ENCODE data around the gene GARNL3.

The GARNL3 gene

GRCh38 chr9:127279717-127280285, 15.2 kb downstream of the GARNL3 start:
- no peak for DNase-seq (ENCODE audit: low spot score)

GRCh38 chr9:127280880-127281660, 16.5 kb downstream of the GARNL3 start:
- DNase-seq (ENCODE audit: low spot score) = no peak

- DNase-seq (ENCODE audit: low spot score) = no peak
These were observed 17.3 kb downstream of the GARNL3 start for GRCh38 chr9:127281891-127282290.

GRCh38 chr9:127282611-127283010, 18.0 kb downstream of the GARNL3 start:
- no peak for DNase-seq (ENCODE audit: low spot score)

DNA sequence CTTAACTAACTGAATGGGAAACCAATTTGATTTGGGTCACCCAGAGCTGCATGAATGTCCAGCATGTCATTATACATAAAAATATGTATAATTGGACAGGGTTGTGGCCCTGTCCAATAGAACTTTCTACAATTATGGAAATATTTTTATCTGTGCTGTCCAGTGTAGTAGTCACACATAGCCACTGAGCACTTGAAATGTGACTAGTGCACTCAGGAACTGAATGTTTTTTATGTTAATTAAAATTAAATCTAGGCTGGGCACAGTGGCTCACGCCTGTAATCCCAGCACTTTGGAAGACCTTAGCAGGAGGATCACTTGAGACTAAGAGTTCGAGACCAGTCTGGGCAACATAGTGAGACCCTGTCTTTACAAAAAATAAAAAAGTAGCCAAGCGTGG, 18.6 kb downstream of the GARNL3 start:
- no peak for DNase-seq (ENCODE audit: low spot score)

- peak; percentile 27 for DNase-seq (ENCODE audit: low spot score)
These were observed 19.4 kb downstream of the GARNL3 start for GRCh38 chr9:127283917-127284497.

GRCh38 chr9:127285965-127286364, 21.4 kb downstream of the GARNL3 start:
- DNase-seq (ENCODE audit: low spot score) = no peak

DNA sequence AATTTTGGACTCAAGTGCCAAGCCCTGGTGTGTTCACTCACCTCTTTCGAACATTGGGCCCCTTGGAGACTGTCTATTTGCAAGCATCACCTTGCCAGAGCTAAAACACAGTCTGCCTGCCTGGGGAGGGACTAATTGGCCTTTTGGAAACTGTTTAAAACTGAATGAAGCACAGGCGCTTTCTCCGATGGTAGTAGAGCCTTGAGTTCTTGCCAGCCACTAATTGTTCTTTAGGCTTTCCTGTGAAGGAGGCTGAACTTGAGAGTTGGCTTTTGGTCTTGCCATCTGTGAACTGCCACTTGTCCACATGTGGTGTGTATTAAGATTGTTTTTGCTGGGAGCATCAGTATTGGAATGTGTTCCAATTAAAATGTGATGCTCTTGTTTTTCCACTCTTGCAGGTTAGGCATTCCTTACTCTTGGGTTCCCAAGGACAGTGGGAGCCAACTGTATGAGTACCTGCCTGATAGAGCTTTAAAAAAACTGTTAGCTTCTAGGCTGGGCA, 26.0 kb downstream of the GARNL3 start:
- DNase-seq (ENCODE audit: low spot score) = no peak

DNA sequence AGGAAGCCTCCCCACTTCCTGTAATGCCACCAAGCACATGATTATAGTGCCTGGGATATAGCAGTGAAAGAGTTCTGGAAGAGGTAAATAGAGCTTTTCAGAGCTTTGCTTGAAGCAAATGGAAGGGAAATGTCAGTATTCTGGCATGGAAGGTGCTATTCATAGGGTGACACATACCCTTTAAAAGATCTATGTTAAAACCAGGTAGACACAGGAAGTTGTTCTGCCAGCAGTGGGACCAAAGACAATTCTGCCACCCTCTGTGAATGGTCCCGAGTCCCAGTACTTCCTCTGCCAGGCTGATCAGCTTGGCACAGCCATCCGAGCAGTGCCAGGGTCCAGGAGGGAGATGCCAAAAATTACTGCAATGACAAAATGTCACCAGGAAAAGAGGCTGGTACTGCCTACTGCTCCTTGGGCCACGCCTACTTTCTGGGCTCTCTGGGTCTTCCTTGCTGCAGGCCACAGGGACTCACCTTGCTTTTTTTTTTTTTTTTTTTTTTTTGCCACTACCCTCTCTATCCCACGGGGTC, 26.7 kb downstream of the GARNL3 start:
- no peak for DNase-seq (ENCODE audit: low spot score)

GRCh38 chr9:127292415-127292814, 27.8 kb downstream of the GARNL3 start:
- DNase-seq (ENCODE audit: low spot score) = no peak

- no peak for DNase-seq (ENCODE audit: low spot score)
These were observed 28.8 kb downstream of the GARNL3 start for GRCh38 chr9:127293328-127293727.

DNA sequence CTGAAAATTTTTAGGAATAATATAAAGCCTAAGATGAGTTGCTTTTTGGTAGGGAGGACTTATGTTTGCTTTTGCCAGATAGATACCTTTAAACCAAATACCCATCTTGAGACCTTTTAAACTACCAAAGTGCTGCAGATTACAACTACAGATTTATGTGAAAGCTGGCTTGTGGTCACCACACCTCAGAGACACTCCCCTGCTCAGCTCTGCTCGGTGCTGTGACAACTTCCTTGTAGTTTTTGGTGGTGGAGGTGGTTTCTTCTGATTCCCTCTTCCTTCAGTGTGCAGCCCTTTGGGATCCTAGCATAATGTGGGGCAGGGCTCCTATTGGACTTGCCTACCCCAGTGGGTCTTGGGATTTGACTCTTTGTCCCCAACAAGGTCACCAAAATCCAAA, 29.2 kb downstream of the GARNL3 start:
- DNase-seq (ENCODE audit: low spot score) = no peak

DNA sequence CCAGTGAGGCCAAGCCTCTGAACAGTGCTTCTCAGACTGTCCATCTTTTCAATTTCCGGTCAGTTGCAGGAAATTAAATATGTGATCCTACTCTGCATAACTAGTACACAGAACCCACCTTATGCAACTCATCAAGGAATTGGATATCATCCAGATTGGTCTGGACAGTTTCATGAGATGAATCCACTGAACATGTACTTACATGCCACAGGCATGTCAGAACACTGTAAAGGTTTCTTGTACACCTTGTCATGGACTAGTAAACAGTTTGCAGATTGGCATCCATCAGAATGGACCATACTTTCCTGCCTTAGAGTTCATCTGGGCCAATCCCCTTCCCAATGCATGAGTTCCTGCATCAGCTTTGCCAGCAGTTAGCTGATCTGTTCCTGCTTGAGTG, 30.4 kb downstream of the GARNL3 start:
- DNase-seq (ENCODE audit: low spot score) = no peak

GRCh38 chr9:127300886-127301447, 36.4 kb downstream of the GARNL3 start:
- DNase-seq (ENCODE audit: low spot score) = no peak

DNA sequence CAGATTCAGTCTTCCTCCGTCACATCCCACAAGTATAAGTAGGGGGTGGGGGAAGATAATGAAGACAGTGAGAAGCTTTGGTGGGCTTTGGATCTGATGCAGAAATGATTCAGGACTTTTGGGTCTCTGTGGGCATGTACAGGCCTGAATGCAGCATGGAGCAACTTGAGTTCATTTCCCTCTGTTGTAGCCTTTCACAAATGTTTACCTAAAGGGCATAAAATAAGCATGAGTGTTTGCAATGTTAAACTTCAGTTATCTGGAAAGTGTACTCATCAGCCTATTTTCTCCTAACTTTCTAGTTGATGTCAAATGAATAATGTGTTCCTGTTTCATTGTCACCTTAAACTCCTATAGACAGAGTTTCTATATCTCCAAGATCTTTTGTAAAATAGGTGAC, 39.3 kb downstream of the GARNL3 start:
- DNase-seq (ENCODE audit: low spot score) = no peak

GRCh38 chr9:127305206-127305837, 40.7 kb downstream of the GARNL3 start:
- no peak for DNase-seq (ENCODE audit: low spot score)

DNA sequence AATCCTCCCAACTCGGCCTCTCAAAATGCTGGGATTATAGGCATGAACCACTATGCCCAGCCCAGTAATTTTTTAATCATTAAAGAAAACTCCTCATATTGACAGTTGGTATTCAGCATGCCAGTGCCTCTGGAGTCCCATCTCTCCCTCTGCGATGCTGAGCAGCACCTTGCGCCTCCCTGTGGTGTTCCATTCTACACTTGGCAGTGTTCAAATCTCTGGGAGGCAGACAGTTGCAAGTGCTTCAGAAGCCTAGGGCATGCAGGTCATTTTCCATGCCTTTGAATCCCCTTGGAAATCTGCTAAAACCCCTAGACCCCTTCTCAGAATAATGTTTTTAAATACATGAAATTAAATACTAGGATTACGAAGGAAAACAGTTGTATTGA, 41.3 kb downstream of the GARNL3 start:
- no peak for DNase-seq (ENCODE audit: low spot score)

GRCh38 chr9:127307802-127308201, 43.2 kb downstream of the GARNL3 start:
- DNase-seq (ENCODE audit: low spot score) = no peak

- no peak for DNase-seq (ENCODE audit: low spot score)
These were observed 44.3 kb downstream of the GARNL3 start for GRCh38 chr9:127308652-127309434.

- no peak for DNase-seq (ENCODE audit: low spot score)
These were observed 45.1 kb downstream of the GARNL3 start for GRCh38 chr9:127309715-127310114.

- DNase-seq (ENCODE audit: low spot score) = peak; percentile 29
These were observed 46.7 kb downstream of the GARNL3 start for GRCh38 chr9:127311239-127311741.
